Measurements from ENCODE around the gene TMEM43. TPM values are rescaled to one million over a fixed set of nuclear protein-coding genes. Genes with fewer than 3 reads are reported as not detected.
"Not testable (repeated sequence)": the region's sequence is repeated elsewhere in the genome, so short reads cannot be mapped to it uniquely, and the experiment has no call there.

TMEM43 gene
- total and polyA plus RNA-seq, 4 donors: 44.3 to 104 (median 74.5) TPM

DNA sequence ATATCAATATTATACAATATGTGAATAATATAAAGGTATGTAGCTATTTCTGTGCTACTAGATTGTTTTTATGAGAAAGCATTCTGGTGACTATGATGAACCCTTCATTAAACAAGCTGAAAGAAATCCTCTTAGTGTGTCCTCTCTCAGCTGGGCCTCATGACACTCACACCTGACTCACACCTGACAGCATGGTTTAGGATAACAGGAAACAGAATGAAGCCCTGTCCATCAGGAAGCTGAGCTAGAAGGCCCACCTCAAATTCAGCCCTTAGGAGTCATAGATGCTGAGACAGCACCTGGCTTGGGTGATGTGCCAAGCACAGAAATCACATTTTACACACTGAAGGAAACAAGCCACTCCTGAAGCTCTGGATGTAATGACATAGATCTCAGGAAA, 31.0 kb upstream of the TMEM43 start:
- Histone ChIP-seq H3K36me3 (ENCODE audit: control insufficient read depth in 4 of 4, insufficient read depth in 4 of 4, low read length in 4 of 4) (no peaks in the 10 kb centered on the region), H3K27ac (ENCODE audit: low read depth in 1 of 2, low read length in 1 of 2) (no peak overlapping the region), H3K9ac (ENCODE audit: insufficient read depth in 1 of 2, low read length in 2 of 2) (no peak overlapping the region), H3K4me3 (no peak overlapping the region), H3K27me3 (ENCODE audit: control insufficient read depth in 3 of 3, insufficient read depth in 3 of 3, low read length in 2 of 3) (peaks cover 0 to 3% (median 0%) of the 10 kb centered on the region in 3 donors), H3K4me1 (ENCODE audit: control insufficient read depth in 5 of 5, insufficient read depth in 5 of 5, low read length in 5 of 5) (no peaks in the 10 kb centered on the region), H3K9me3 (ENCODE audit: control insufficient read depth in 4 of 4, insufficient read depth in 3 of 4, low read length in 3 of 4) (peaks cover 0 to 4% (median 0%) of the 10 kb centered on the region in 4 donors)
- TF ChIP-seq, protein P1, sequence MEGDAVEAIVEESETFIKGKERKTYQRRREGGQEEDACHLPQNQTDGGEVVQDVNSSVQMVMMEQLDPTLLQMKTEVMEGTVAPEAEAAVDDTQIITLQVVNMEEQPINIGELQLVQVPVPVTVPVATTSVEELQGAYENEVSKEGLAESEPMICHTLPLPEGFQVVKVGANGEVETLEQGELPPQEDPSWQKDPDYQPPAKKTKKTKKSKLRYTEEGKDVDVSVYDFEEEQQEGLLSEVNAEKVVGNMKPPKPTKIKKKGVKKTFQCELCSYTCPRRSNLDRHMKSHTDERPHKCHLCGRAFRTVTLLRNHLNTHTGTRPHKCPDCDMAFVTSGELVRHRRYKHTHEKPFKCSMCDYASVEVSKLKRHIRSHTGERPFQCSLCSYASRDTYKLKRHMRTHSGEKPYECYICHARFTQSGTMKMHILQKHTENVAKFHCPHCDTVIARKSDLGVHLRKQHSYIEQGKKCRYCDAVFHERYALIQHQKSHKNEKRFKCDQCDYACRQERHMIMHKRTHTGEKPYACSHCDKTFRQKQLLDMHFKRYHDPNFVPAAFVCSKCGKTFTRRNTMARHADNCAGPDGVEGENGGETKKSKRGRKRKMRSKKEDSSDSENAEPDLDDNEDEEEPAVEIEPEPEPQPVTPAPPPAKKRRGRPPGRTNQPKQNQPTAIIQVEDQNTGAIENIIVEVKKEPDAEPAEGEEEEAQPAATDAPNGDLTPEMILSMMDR (IDR thresholded peaks at IDR 0.05; ENCODE audit: control extremely low read depth, extremely low read depth): no peak
- ATAC-seq (ENCODE audit: insufficient read depth, low FRiP score): no peak
- DNase-seq: no peak

DNA sequence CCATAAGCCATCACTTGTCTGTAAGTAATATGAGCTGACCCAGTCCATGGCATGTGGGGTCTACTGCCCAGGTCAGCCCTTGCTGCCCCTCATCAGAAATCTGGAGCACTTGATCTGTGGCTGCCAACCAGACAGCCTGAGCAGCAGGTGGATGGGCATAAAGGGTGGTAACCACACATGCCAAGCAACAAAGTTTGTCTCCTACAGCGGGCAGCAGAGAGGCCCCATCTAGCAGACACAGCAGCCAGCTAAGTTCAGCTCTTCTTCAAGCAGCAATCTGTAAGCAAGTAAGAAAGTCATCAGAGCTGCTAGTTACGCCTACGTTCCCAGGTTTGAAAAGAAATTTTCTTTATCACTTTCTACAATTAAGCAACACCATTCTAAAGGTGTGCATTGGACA, 28.1 kb upstream of the TMEM43 start:
- H3K27me3 ChIP-seq (ENCODE audit: control insufficient read depth in 3 of 3, insufficient read depth in 3 of 3, low read length in 2 of 3): peaks cover 0 to 3% (median 0%) of the 10 kb centered on the region in 3 donors
- DNase-seq (no peak), ATAC-seq (ENCODE audit: insufficient read depth, low FRiP score) (no peak)
- TF ChIP-seq, protein P1 (IDR thresholded peaks at IDR 0.05; ENCODE audit: control extremely low read depth, extremely low read depth): no peak
- no peaks in the 10 kb centered on the region for H3K4me1 ChIP-seq (ENCODE audit: control insufficient read depth in 5 of 5, insufficient read depth in 5 of 5, low read length in 5 of 5)
- H3K36me3 ChIP-seq (ENCODE audit: control insufficient read depth in 4 of 4, insufficient read depth in 4 of 4, low read length in 4 of 4): no peaks in the 10 kb centered on the region
- H3K9me3 ChIP-seq (ENCODE audit: control insufficient read depth in 4 of 4, insufficient read depth in 3 of 4, low read length in 3 of 4): peaks cover 0 to 4% (median 0%) of the 10 kb centered on the region in 4 donors
- no peak overlapping the region for H3K4me3 ChIP-seq
- no peak overlapping the region for H3K9ac ChIP-seq (ENCODE audit: insufficient read depth in 1 of 2, low read length in 2 of 2)
- WGBS, 2 donors: 90 to 94% methylated on average over 3 of the region's 3 CpGs
- H3K27ac ChIP-seq (ENCODE audit: low read depth in 1 of 2, low read length in 1 of 2): no peak overlapping the region

DNA sequence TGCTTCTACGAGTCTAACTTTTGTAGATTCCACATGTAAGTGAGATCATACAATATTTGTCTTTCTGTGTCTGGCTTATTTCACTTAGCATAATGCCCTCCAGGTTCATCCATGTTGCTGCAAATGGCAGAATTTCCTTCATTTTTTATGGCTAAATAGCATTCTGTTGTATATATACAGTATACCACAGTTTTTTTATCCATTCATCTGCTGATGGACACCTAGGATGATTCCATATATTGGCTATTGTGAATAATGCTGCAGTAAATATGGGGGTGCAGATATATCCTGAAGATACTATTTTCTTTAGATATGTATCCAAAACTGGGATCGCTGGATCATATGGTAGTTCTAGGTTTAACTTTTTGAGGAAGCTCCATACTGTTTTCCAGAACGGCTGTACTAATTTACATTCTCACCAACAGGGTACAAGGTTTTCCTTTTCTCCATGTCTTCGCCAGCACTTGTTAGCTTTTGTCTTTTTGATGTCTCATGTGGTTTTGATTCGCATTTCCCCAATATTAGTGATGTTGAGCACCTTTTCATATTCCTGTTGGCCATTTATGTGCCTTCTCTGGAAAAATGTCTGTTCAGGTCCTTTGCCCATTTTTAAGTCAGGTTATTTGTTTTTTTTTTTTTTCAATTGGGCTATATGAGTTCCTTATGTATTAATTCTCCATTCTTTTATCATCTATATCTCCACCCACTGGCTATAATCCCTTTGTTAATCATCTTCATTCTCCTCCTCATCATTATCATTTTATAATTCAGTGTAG, 27.0 kb upstream of the TMEM43 start:
- no peak for ATAC-seq (ENCODE audit: insufficient read depth, low FRiP score)
- no peak for DNase-seq
- TF ChIP-seq, protein P1 (IDR thresholded peaks at IDR 0.05; ENCODE audit: control extremely low read depth, extremely low read depth): no peak
- H3K4me1 ChIP-seq (ENCODE audit: control insufficient read depth in 5 of 5, insufficient read depth in 5 of 5, low read length in 5 of 5): no peaks in the 10 kb centered on the region
- peaks cover 0 to 4% (median 0%) of the 10 kb centered on the region in 4 donors for H3K9me3 ChIP-seq (ENCODE audit: control insufficient read depth in 4 of 4, insufficient read depth in 3 of 4, low read length in 3 of 4)
- H3K36me3 ChIP-seq (ENCODE audit: control insufficient read depth in 4 of 4, insufficient read depth in 4 of 4, low read length in 4 of 4): no peaks in the 10 kb centered on the region
- H3K9ac ChIP-seq (ENCODE audit: insufficient read depth in 1 of 2, low read length in 2 of 2): no peak overlapping the region
- WGBS, 2 donors: 93 to 94% methylated on average over 5 of the region's 5 CpGs
- H3K4me3 ChIP-seq: no peak overlapping the region
- H3K27ac ChIP-seq (ENCODE audit: low read depth in 1 of 2, low read length in 1 of 2): no peak overlapping the region
- H3K27me3 ChIP-seq (ENCODE audit: control insufficient read depth in 3 of 3, insufficient read depth in 3 of 3, low read length in 2 of 3): peaks cover 0 to 3% (median 0%) of the 10 kb centered on the region in 3 donors

DNA sequence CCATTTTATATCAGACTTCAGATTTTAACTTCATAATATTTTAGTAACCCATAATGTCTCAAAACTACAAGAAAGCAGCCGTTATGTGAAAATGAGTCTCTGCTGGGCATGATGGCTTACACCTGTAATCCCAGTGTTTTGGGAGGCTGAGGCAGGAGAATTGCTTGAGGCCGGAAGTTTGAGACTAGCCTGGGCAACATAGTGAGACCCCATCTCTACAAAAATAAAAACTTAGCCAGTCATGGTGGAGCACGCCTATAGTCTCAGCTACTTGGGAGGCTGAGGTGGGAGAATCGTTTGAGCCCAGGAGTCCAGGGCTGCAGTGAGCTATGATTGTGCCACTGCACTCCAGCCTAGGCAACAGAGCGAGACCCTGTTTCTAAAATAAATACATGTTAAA, 15.0 kb upstream of the TMEM43 start:
- H3K9ac ChIP-seq (ENCODE audit: insufficient read depth in 1 of 2, low read length in 2 of 2); H3K4me1 ChIP-seq (ENCODE audit: control insufficient read depth in 5 of 5, insufficient read depth in 5 of 5, low read length in 5 of 5); H3K27me3 ChIP-seq (ENCODE audit: control insufficient read depth in 3 of 3, insufficient read depth in 3 of 3, low read length in 2 of 3); ATAC-seq (ENCODE audit: insufficient read depth, low FRiP score); H3K9me3 ChIP-seq (ENCODE audit: control insufficient read depth in 4 of 4, insufficient read depth in 3 of 4, low read length in 3 of 4); DNase-seq; H3K4me3 ChIP-seq; H3K27ac ChIP-seq (ENCODE audit: low read depth in 1 of 2, low read length in 1 of 2): not testable (repeated sequence)
- H3K36me3 ChIP-seq (ENCODE audit: control insufficient read depth in 4 of 4, insufficient read depth in 4 of 4, low read length in 4 of 4): peaks cover 3 to 31% (median 9%) of the 10 kb centered on the region in 4 donors
- 97 to 98% methylated on average over 5 of the region's 5 CpGs for WGBS, 2 donors

Measured in lung (tissue), 12 donors.